ENCODE data around the gene PARD3.

Gene PARD3

GRCh38 chr10:34193931-34194626 lies 621.0 kb downstream of the PARD3 start:
- DNase-seq, result no peak

DNA sequence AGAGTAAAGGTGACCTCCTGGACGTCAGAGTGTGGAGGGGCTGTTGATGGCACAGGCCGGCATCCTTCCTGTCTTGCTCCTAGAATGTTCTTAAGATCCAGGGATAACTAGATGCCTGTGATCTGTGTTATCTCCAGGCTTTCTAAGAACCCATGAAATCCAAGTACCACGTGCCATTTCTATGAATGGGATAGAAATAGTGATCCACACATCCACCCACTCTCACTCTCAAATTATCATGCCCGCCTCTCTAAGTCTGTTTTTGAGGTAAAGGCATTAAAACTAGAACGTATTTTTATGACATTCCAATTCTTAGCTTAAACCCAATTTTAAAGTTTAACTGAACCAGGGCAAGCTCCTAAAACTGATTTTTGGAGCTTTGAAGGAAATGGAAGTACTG lies 622.5 kb downstream of the PARD3 start:
- no peak for DNase-seq

DNA sequence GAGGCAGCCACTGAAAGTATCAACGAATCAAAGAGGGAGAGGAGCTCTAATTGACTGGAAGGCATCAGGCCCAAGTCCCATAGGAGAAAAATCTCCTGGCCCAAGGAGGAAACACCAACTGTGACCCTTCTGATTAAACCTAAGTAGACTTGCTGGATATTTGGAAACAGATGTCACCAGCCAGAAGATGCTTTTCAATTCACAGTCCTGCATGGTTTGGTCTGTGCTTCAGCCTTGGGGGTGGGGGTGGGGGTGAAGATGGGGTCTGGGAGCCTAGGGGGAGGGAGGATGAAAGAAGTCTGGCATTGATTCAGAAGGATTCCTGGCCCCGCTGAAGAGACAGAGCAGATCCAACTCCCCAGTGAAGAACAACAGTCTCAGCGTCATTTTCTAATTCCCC lies 623.7 kb downstream of the PARD3 start:
- no peak for DNase-seq

DNA sequence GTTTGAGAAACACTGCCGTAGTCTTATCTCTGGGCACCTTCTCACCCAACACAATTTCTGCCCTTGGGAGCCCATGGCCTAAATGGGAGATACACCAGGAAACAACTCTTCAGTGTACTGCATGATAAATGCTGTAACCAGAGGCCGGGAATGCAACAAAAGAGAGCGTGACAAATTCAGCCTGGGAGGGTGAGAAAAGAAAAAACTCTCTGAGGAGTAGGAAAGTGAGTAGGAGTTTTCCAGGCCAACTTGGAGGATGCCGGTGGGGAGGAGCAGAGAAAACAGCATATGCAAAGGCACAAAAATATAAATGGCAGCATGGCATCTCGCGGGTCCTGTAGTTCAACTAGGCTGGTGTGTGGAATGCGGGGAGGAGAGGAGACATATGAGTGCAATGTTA lies 624.5 kb downstream of the PARD3 start:
- DNase-seq, result no peak

GRCh38 chr10:34189830-34190229 lies 625.3 kb downstream of the PARD3 start:
- no peak for DNase-seq

DNA sequence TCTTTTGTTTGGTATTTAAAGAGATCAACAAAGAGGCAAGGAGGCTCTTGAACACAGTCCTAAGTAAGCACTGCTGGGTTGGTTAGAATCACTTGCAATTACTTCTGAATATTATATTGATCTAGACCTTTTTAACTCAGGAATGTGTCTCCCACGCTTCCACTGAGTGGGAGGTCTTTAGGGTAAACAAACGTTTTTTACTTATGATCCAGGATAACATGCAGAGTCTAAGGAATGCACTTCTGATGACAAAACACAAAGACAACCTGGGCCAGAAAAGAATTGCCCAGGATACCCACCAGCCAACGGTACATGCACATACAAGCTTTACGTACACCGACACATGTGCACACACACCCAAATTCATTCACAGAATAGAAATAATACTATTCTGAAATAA lies 626.9 kb downstream of the PARD3 start:
- no peak for DNase-seq

- DNase-seq, result no peak
Observed at GRCh38 chr10:34187201-34187600, 627.9 kb downstream of the PARD3 start.

DNA sequence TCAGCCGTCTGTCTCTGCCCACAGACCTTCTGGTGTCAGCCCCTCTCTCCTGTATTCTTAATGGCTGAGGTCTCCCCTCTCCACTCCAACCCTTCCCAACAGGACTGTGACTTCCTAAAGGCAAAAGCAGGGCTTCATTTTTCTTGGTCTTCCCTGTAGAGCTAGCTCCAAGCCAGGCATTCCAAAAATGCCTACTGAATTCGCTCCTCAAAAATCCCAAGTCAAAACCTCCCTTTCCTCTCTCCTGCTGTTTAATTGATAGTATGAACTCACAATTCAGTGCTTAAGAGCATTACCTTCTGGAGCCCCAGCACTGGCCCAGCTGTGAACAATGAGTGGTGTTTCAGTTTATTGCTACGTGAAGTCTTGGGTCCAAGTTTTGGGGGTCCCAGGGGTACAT lies 628.4 kb downstream of the PARD3 start:
- no peak for DNase-seq

DNA sequence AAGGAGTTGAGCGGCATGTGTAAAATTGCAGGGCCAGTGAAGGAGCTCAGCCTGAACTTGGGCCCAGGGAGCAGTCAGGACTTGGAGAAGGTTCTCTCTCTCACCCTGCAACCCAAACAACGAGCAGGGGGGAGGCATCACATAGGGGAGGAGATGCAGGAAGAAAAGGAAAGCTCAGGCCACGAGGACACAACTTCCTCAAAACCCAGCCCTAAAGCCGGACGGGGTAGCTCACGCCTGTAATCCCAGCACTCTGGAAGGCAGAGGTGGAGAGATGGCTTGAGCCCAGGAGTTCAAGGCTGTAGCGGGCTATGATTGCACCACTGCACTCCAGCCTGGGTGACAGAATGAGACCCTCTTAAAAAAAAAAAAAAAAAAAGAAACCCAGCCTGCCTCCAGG lies 629.1 kb downstream of the PARD3 start:
- DNase-seq, result no peak

- no peak for DNase-seq
Observed at GRCh38 chr10:34184939-34185386, 630.1 kb downstream of the PARD3 start.

- no peak for DNase-seq
Observed at GRCh38 chr10:34184397-34184796, 630.7 kb downstream of the PARD3 start.

DNA sequence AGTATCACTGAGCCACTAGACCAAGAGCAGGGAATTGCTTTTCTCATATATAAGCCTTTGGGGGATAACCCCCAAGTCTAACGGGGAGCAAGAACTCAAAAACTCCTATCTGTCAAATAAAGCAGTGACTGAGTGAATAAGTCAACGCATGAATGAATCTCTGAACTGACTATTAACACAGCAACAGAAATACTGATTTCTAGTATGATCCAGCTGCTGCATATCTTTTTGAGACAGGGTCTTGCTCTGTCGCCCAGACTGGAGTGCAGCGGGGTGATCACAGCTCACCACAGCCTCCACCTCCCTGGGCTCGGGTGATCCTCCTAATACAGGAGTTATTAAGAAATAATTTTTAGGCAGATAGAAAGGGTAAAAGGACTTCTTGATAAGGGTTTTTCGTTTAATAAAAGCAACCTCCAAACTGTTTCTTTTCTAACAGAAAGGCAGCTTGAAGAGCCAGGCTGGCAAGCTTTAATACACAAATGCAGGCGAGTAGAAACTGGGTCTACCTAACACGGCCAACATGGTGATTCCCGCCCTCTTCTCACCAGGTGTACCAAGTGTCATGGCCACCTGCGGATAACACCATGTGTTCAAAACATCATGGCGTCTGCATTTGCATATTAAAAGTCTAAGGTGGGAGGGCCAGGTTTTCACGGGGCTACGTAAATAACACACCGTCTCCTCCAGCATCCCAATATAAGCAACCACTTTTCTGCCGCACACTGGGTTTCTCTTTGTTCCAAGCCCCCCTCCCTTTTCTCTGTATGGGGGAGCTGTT lies 631.9 kb downstream of the PARD3 start:
- no peak for DNase-seq

DNA sequence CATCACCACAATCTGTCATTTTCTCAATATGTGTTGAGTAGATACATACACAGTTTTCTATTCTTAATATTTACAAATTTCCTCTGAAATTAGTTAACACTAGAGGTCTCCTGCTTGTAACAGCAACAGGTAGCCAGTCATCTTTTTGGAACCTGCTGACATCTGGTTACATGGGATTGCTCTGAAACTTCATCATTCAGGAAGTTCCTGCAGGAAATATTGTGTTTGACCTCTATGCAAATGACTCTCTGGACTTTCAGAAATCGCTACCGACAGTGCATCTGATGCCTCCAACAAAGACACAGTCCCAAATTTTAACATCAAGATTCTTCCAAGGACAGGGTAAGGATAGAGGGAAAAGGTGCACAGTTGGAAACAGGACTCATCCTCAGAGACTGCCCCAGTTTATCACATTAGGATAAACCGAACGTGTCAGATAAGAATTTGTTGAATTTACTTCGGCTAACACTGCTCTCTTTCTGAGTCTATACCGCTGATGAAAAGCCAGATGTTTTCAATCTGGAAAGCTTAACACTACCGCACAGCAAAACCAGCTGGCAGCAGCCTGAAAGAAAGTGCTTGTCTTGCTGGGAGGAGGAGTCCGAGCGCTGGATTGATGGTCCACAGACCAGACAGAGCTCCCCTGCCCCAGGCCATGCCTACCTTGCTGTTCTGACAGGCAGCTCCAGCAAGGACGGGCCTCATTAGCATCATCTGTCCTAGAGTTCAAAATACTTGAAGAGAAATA lies 633.4 kb downstream of the PARD3 start:
- DNase-seq, result no peak

GRCh38 chr10:34180749-34181148 lies 634.3 kb downstream of the PARD3 start:
- no peak for DNase-seq

DNA sequence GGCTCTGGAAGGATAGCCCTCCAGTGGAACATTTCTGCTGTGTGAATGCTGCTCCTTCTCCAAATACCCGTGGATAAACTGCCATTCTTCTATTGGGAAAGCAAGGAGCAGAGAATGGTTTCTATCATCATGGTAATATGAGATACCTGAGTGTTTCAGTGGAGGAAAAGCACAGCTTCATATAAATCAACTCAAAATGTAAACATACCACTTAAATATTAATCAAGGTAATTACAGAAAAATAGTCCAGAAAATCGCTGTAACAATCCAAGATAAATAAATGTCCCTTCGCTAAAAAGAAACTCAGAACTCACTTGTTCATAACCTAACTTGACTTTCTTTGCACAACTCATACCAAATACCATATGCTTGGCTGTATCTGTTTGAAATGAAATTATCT lies 635.8 kb downstream of the PARD3 start:
- no peak for DNase-seq

- DNase-seq, result no peak
Observed at GRCh38 chr10:34178756-34179155, 636.3 kb downstream of the PARD3 start.

GRCh38 chr10:34178196-34178595 lies 636.9 kb downstream of the PARD3 start:
- DNase-seq, result no peak

GRCh38 chr10:34177445-34177844 lies 637.7 kb downstream of the PARD3 start:
- DNase-seq, result no peak

DNA sequence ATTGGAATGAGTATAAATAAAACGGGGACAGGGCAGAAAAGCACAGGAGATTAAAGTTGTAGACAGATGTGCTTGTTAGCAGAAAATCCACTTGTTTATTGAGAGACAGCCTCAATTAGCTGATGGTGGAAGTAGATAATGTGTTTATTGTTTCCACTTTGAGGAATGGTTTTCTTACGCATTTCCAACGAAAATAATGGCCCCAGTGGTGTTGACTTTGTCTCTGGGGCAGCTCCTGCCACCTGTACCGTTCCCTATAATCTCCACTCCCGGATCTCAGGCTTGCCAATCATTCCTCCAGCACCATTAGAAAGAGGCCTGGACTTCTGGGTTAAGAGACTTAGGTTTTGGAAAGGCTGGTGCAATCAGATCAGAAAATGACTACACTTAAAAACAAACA lies 638.7 kb downstream of the PARD3 start:
- no peak for DNase-seq

DNA sequence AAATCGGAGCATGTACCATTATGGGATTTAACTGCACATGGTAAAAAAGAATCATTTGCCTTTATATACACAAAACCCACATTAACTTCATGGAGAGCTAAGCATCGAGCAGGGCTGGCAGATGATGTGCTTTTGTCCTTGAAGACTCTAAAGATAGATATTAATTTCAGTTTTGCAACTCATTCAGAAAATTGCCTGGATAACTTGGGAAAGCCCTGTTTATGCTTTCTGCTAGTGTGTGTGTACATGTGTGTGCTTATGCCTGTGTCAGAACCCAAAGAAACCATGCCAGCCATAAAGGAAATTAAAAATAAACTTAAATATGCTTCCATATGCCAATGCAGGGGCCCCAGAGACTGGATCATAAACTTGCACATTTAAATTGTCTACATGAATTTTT lies 640.0 kb downstream of the PARD3 start:
- no peak for DNase-seq

DNA sequence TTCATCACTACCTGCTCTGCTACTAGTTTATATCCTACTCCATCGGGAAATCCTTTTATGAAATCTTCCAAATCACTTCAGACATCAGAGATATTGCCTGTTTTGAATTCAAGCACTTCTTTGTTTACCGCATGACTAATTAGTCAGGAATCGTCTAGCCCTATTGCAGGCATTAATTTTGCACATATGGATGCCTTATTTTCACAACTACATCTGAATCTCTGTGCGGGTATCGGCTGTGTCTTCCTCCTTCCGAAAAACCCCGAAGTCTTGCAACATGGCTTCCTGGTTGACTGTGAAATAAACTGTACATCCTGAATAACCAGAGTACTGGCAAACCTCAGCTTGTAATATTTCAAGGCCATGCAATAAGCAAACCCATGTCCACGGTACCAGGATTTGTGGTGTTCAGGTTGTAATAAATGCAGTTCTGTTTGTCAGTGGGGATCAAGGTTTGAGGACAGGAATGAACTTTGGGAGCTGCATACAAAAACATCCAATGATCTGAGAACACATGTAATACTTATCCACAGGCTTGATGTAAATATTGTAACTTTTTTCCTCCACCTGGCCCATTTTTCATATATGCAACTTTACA lies 642.1 kb downstream of the PARD3 start:
- DNase-seq, result no peak

DNA sequence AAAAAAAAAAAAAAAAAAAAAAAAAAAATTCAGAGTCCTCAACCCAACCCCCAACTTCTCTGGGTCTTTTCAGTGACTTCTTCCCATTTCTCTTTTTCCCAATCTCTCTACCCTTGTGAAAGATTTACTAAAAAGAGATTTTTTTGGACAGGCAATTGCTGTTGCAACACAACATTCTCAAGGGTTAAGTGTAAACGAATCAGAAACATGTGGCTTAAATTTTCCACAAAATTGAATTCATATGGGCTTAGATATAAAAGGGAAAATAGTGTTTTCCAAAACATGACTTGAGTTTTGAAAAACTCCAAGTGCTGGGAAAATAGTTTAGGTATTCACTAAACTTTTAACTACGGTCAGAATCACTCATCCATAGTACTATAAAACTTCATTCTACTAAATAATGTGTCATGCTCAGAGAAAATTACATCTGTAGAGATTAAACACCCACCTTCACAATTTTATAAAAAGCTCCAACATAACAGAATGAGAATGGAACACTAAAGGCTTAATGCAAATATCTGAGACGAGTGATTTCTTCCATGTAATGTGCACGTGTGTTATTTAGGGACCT lies 643.1 kb downstream of the PARD3 start:
- no peak for DNase-seq

DNA sequence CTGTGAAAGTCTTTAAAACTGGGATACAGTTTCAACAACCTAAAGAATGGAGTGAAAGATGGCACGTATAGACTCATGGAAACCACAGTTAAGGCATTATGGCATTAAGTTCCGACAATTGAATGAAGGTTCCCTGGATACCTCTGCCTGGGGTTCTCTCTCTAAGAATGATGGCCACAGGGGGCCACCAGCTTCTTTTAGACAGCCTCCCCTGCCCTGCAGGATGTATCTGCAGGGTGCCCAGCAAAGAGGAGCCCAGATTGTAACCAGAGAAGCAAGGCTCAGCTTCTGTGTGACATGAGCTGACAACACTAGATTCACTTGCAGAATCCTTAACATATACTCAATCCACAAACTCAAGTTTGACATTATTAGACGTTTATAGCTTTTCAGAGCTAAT lies 645.4 kb downstream of the PARD3 start:
- DNase-seq, result no peak

All from CD4-positive, alpha-beta T cell treated with Interleukin-10 for 1 hour (primary cell).